Measurements from ENCODE around the gene FAAP20. TPM values are rescaled to one million over a fixed set of nuclear protein-coding genes. Genes with fewer than 3 reads are reported as not detected.

FAAP20 gene
- total RNA-seq, 1 experiment from 2014 or later: 72.1 TPM

DNA sequence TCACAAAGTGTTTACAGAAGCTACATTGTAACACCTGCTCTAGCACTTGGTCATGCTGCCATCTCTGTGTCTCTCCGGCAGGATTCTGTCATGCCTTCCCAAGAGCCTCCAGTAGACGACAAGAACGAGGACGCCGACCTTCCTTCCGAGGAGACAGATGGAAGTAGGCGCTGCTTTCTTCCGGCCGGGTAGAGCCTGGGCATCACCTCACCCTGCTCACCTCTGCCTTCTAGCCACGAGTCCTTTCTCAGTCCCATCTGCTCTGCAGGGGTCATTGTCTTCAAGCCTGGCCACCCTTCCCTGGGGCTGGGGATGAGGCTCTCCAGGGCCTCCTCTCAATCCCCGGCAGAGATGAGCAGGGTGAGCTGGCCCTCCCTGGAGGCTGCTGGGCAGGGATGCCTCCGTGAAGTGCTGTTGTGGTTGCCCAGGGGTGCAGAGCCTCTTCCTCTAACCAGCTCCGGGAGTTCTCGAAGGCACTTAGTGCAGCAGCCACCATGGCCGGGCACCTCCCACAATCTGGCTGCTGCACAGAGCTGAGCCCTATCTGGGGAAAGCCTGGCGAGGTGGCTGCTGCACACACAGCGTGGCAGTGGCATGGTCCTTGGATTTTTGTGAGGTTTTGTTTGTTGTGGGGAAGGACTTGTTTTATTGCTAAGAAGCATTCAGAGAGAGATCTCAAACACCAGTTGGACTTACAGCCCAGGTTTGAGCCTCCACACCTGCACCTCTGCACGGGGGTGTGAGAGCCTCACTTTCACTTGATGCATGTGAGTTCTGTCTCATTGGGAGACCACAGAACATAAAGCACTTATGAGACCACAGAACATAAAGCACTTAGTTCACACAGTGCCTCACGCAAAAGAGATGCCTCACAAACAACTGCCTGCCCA lies 48.4 kb downstream of the FAAP20 start:
- ChIA-PET CTCF (no interaction called here), POLR2A (ENCODE audit: unreplicated experiment) (no interaction called here)
- H3K79me2 ChIP-seq (ENCODE audit: low read depth): no peaks in the 10 kb centered on the region
- H3K4me2 ChIP-seq: no peak overlapping the region
- H3K27ac ChIP-seq: no peak overlapping the region
- H3K4me3 ChIP-seq: no peak overlapping the region
- H4K20me1 ChIP-seq (ENCODE audit: insufficient read depth): no peaks in the 10 kb centered on the region
- no peaks in the 10 kb centered on the region for H3K27me3 ChIP-seq (ENCODE audit: insufficient read depth, low read depth)
- intact Hi-C loops (cut with micrococcal nuclease; ENCODE audit: unreplicated experiment): no loop called here
- no peaks in the 10 kb centered on the region; the same call in 1 of the 2 replicates for H3F3A ChIP-seq (ENCODE audit: insufficient read depth, low read depth)
- BruUV-seq (replicated peaks): no TSS peak
- no peaks in the 10 kb centered on the region for H3K9me2 ChIP-seq (ENCODE audit: insufficient read depth)
- DNase-seq: no peak
- TF ChIP-seq, protein P1, sequence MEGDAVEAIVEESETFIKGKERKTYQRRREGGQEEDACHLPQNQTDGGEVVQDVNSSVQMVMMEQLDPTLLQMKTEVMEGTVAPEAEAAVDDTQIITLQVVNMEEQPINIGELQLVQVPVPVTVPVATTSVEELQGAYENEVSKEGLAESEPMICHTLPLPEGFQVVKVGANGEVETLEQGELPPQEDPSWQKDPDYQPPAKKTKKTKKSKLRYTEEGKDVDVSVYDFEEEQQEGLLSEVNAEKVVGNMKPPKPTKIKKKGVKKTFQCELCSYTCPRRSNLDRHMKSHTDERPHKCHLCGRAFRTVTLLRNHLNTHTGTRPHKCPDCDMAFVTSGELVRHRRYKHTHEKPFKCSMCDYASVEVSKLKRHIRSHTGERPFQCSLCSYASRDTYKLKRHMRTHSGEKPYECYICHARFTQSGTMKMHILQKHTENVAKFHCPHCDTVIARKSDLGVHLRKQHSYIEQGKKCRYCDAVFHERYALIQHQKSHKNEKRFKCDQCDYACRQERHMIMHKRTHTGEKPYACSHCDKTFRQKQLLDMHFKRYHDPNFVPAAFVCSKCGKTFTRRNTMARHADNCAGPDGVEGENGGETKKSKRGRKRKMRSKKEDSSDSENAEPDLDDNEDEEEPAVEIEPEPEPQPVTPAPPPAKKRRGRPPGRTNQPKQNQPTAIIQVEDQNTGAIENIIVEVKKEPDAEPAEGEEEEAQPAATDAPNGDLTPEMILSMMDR (conservative IDR thresholded peaks at IDR 0.05): no peak
- no peak for TF ChIP-seq EZH2 (IDR thresholded peaks at IDR 0.05; ENCODE audit: low read depth)
- no peaks in the 10 kb centered on the region for H3K36me3 ChIP-seq (ENCODE audit: low read depth)
- no peaks in the 10 kb centered on the region for H3K9me3 ChIP-seq (ENCODE audit: insufficient read depth, low read depth)
- no peaks in the 10 kb centered on the region for H3K4me1 ChIP-seq (replicated peaks; ENCODE audit: insufficient read depth)
- H2AFZ ChIP-seq: no peak overlapping the region

DNA sequence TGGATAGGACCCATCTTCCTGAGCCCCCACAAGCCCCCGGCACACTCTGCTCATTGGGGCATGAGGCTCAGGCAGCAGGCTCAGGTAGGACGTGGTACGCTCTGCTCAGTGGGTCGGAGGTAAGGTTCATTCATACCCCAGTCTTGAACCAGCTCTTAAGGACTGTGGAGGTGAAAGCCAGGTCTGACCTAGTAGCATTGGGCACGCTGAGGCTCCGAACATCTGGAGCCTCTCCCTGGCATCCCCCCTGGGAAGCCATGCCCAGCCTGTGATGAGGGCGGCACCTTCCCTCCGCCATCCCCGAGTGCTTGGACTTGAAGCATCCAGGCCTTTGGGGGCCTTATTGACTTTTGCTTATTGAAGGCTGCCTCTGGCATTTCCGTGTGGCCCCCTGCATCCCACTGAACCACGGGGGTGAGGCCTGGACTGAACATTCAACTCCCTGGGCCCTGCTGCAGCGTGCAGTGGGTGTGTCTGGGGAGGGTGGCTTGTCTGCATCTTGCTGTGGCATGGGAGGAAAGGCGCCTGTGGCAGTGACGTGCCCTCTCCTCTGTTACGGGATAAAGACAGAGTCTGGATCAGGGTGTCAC lies 50.0 kb downstream of the FAAP20 start:
- Histone ChIP-seq H3K79me2 (ENCODE audit: low read depth) (no peaks in the 10 kb centered on the region), H2AFZ (no peak overlapping the region), H3F3A (ENCODE audit: insufficient read depth, low read depth) (peaks cover 10% of the 10 kb centered on the region; the same call in 1 of the 2 replicates), H3K9me2 (ENCODE audit: insufficient read depth) (no peaks in the 10 kb centered on the region), H3K36me3 (ENCODE audit: low read depth) (no peaks in the 10 kb centered on the region), H3K4me2 (no peak overlapping the region), H3K4me1 (replicated peaks; ENCODE audit: insufficient read depth) (peaks cover 5% of the 10 kb centered on the region), H3K4me3 (no peak overlapping the region), H3K27ac (no peak overlapping the region), H3K9me3 (ENCODE audit: insufficient read depth, low read depth) (no peaks in the 10 kb centered on the region), H3K27me3 (ENCODE audit: insufficient read depth, low read depth) (no peaks in the 10 kb centered on the region), H4K20me1 (ENCODE audit: insufficient read depth) (0 out of 2 replicates have a peak, but pooled peaks cover 3% of the 10 kb centered on the region)
- no TSS peak for BruUV-seq (replicated peaks)
- no peak for DNase-seq
- intact Hi-C loops (cut with micrococcal nuclease; ENCODE audit: unreplicated experiment): no loop called here
- no peak for TF ChIP-seq EZH2 (IDR thresholded peaks at IDR 0.05; ENCODE audit: low read depth)
- TF ChIP-seq, protein P1 (conservative IDR thresholded peaks at IDR 0.05): no peak
- POLR2A ChIA-PET (ENCODE audit: unreplicated experiment): no interaction called here
- CTCF ChIA-PET: no interaction called here

DNA sequence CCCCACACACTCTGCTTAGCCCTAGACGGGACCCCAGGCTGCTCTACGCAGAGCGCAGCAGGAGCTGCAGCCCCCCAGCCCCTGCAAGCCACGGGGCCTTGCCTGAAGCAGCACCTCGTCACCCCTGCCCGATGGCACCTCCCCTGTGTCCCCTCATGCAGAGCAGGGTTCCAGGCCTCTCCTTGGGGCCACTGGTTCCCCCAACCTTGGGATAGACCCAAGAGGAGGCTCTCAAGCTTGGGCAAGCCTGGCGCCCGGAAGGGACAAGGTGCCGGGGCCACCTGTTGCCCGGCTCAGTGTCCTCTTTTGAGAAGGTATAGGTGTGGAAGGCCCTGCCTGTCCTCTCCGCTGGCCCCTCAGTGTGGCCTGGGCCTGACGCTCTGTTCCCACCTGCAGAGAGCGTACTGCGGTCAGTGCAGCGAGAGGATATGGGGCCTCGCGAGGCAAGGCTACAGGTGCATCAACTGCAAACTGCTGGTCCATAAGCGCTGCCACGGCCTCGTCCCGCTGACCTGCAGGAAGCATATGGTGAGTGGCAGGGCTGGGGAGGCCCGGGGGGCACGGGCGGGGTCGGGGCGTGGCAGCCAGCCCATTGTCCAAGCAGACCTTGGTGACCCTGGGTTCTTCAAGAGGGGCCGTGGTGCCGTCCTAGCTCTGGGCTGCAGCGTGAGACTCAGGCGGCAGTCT lies 50.6 kb downstream of the FAAP20 start:
- peaks cover 12% of the 10 kb centered on the region for H3F3A ChIP-seq (ENCODE audit: insufficient read depth, low read depth)
- H3K4me2 ChIP-seq: no peak overlapping the region
- no peaks in the 10 kb centered on the region for H3K27me3 ChIP-seq (ENCODE audit: insufficient read depth, low read depth)
- no peak overlapping the region for H2AFZ ChIP-seq
- no TSS peak for BruUV-seq (replicated peaks)
- POLR2A ChIA-PET (ENCODE audit: unreplicated experiment): no interaction called here
- H3K9me3 ChIP-seq (ENCODE audit: insufficient read depth, low read depth): no peaks in the 10 kb centered on the region
- no peak for DNase-seq
- H3K79me2 ChIP-seq (ENCODE audit: low read depth): no peaks in the 10 kb centered on the region
- H3K4me3 ChIP-seq: no peak overlapping the region
- H3K4me1 ChIP-seq (replicated peaks; ENCODE audit: insufficient read depth): peaks cover 5% of the 10 kb centered on the region
- TF ChIP-seq, protein P1 (conservative IDR thresholded peaks at IDR 0.05): no peak
- no peak for TF ChIP-seq EZH2 (IDR thresholded peaks at IDR 0.05; ENCODE audit: low read depth)
- CTCF ChIA-PET: no interaction called here
- no peaks in the 10 kb centered on the region for H3K9me2 ChIP-seq (ENCODE audit: insufficient read depth)
- H3K36me3 ChIP-seq (ENCODE audit: low read depth): no peaks in the 10 kb centered on the region
- 0 out of 2 replicates have a peak, but pooled peaks cover 3% of the 10 kb centered on the region for H4K20me1 ChIP-seq (ENCODE audit: insufficient read depth)
- H3K27ac ChIP-seq: no peak overlapping the region
- intact Hi-C loops (cut with micrococcal nuclease; ENCODE audit: unreplicated experiment): no loop called here

Measured in PC-9 (cell line).